Measurements from ENCODE around the gene ANKRD12.

ANKRD12 gene

GRCh38 chr18:9094307-9095226 lies 42.0 kb upstream of the ANKRD12 start:
- no peak for DNase-seq (ENCODE audit: low spot score)
- Histone ChIP-seq H3K27ac (no peak overlapping the region), H3K4me3 (no peak overlapping the region)
- no peak for TF ChIP-seq CTCF (IDR thresholded peaks at IDR 0.05)

- H3K27ac ChIP-seq, result no peak overlapping the region
- no peak for TF ChIP-seq CTCF (IDR thresholded peaks at IDR 0.05)
- no peak for DNase-seq (ENCODE audit: low spot score)
- no peak overlapping the region for H3K4me3 ChIP-seq
These were observed 41.1 kb upstream of the ANKRD12 start for GRCh38 chr18:9095297-9096006.

- TF ChIP-seq CTCF (IDR thresholded peaks at IDR 0.05), result no peak
- Histone ChIP-seq H3K4me3 (no peak overlapping the region), H3K27ac (no peak overlapping the region)
- DNase-seq (ENCODE audit: low spot score), result no peak
These were observed 40.6 kb upstream of the ANKRD12 start for GRCh38 chr18:9096007-9096371.

GRCh38 chr18:9096685-9097084 lies 39.9 kb upstream of the ANKRD12 start:
- TF ChIP-seq CTCF (IDR thresholded peaks at IDR 0.05), result no peak
- no peak overlapping the region for H3K4me3 ChIP-seq

GRCh38 chr18:9097349-9097748 lies 39.2 kb upstream of the ANKRD12 start:
- H3K27ac ChIP-seq, result no peak overlapping the region
- no peak overlapping the region for H3K4me3 ChIP-seq
- TF ChIP-seq CTCF (IDR thresholded peaks at IDR 0.05), result no peak
- no peak for DNase-seq (ENCODE audit: low spot score)

More at GRCh38 chr18:9096685-9097084, 39.9 kb upstream of the ANKRD12 start:
- no peak for DNase-seq (ENCODE audit: low spot score)
- H3K27ac ChIP-seq, result no peak overlapping the region

- no peak for TF ChIP-seq CTCF (IDR thresholded peaks at IDR 0.05)
- DNase-seq (ENCODE audit: low spot score), result no peak
- no peak overlapping the region for H3K4me3 ChIP-seq
- H3K27ac ChIP-seq, result no peak overlapping the region
These were observed 35.8 kb upstream of the ANKRD12 start for GRCh38 chr18:9100796-9101195.
